ENCODE measurements around the gene MAST2. TPM values are rescaled to one million over a fixed set of nuclear protein-coding genes. Genes with fewer than 3 reads are reported as not detected.
"Not testable (repeated sequence)": the region's sequence is repeated elsewhere in the genome, so short reads cannot be mapped to it uniquely, and the experiment has no call there.

Gene MAST2
- total RNA-seq, 1 experiment from 2014 or later = 18.4 TPM

GRCh38 chr1:46021046-46021996 is 217.9 kb downstream of the MAST2 start:
- no peak for DNase-seq (ENCODE audit: low spot score)

- DNase-seq (ENCODE audit: low spot score) = no peak
Observed at GRCh38 chr1:46026531-46026930, 223.1 kb downstream of the MAST2 start.

GRCh38 chr1:46027788-46028573 is 224.6 kb downstream of the MAST2 start:
- DNase-seq (ENCODE audit: low spot score) = no peak

GRCh38 chr1:46030074-46030870 is 226.9 kb downstream of the MAST2 start:
- no peak for DNase-seq (ENCODE audit: low spot score)

GRCh38 chr1:46030876-46031660 is 227.7 kb downstream of the MAST2 start:
- DNase-seq (ENCODE audit: low spot score) = peak; percentile 50

GRCh38 chr1:46034601-46035516 is 231.4 kb downstream of the MAST2 start:
- no peak for DNase-seq (ENCODE audit: low spot score)

GRCh38 chr1:46036894-46037839 is 233.8 kb downstream of the MAST2 start:
- DNase-seq (ENCODE audit: low spot score) = peak; percentile 73

- peak; percentile 8 for DNase-seq (ENCODE audit: low spot score)
Observed at GRCh38 chr1:46039571-46040052, 236.2 kb downstream of the MAST2 start.

GRCh38 chr1:46041551-46041950 is 238.1 kb downstream of the MAST2 start:
- no peak for DNase-seq (ENCODE audit: low spot score)

- DNase-seq (ENCODE audit: low spot score) = no peak
Observed at GRCh38 chr1:46041974-46042373, 238.6 kb downstream of the MAST2 start.

GRCh38 chr1:46043458-46044017 is 240.1 kb downstream of the MAST2 start:
- DNase-seq (ENCODE audit: low spot score) = no peak

GRCh38 chr1:46044116-46044515 is 240.7 kb downstream of the MAST2 start:
- no peak for DNase-seq (ENCODE audit: low spot score)

- no peak for DNase-seq (ENCODE audit: low spot score)
Observed at GRCh38 chr1:46053734-46054133, 250.3 kb downstream of the MAST2 start.

GRCh38 chr1:46056325-46056724 is 252.9 kb downstream of the MAST2 start:
- no peak for DNase-seq (ENCODE audit: low spot score)

GRCh38 chr1:46057215-46057614 is 253.8 kb downstream of the MAST2 start:
- not testable (repeated sequence) for DNase-seq (ENCODE audit: low spot score)

- no peak for DNase-seq (ENCODE audit: low spot score)
Observed at GRCh38 chr1:46057781-46058180, 254.4 kb downstream of the MAST2 start.

GRCh38 chr1:46058936-46059335 is 255.5 kb downstream of the MAST2 start:
- no peak for DNase-seq (ENCODE audit: low spot score)

GRCh38 chr1:46061146-46061545 is 257.7 kb downstream of the MAST2 start:
- DNase-seq (ENCODE audit: low spot score) = no peak
